GM18870 (cell line): ENCODE results near the gene IER3IP1.
"Not testable (repeated sequence)": the region's sequence is repeated elsewhere in the genome, so short reads cannot be mapped to it uniquely, and the experiment has no call there.

Experiments
- ATAC-seq: cut with Tn5 transposase; IDR thresholded peaks from one replicate; pipeline ENCODE4 v1.9.1; 2021; ENCODE audit warnings: moderate library complexity; ENCODE audit not compliant: unreplicated experiment

IER3IP1 gene

GRCh38 chr18:47160256-47160655 lies 15.9 kb downstream of the IER3IP1 start:
- ATAC-seq = no peak

GRCh38 chr18:47158404-47158803 lies 17.8 kb downstream of the IER3IP1 start:
- not testable (repeated sequence) for ATAC-seq

- ATAC-seq = no peak
These were observed 24.7 kb downstream of the IER3IP1 start for GRCh38 chr18:47151439-47151838.

GRCh38 chr18:47150824-47151366 lies 25.3 kb downstream of the IER3IP1 start:
- no peak for ATAC-seq

GRCh38 chr18:47150029-47150823 lies 25.9 kb downstream of the IER3IP1 start, which contains the start of gene HDHD2:
TSS of gene HDHD2 (minus strand) at chr18:47150500. CDS start at chr18:47136439, 14,061 bp downstream.
- ATAC-seq = peak; percentile 65

- no peak for ATAC-seq
These were observed 26.6 kb downstream of the IER3IP1 start for GRCh38 chr18:47149457-47150028.

GRCh38 chr18:47146206-47146605 lies 30.0 kb downstream of the IER3IP1 start:
- no peak for ATAC-seq

GRCh38 chr18:47143899-47144485 lies 32.2 kb downstream of the IER3IP1 start:
- ATAC-seq = no peak

GRCh38 chr18:47143153-47143552 lies 33.0 kb downstream of the IER3IP1 start:
- ATAC-seq = no peak

- no peak for ATAC-seq
These were observed 34.9 kb downstream of the IER3IP1 start for GRCh38 chr18:47141289-47141688.

- no peak for ATAC-seq
These were observed 55.0 kb downstream of the IER3IP1 start for GRCh38 chr18:47121146-47121545.

- peak; percentile 97 for ATAC-seq
These were observed 55.7 kb downstream of the IER3IP1 start for GRCh38 chr18:47120428-47120827.

- no peak for ATAC-seq
These were observed 57.2 kb downstream of the IER3IP1 start for GRCh38 chr18:47118981-47119380.

GRCh38 chr18:47115205-47115604 lies 61.0 kb downstream of the IER3IP1 start:
- no peak for ATAC-seq

GRCh38 chr18:47113796-47114540 lies 62.2 kb downstream of the IER3IP1 start:
- ATAC-seq = no peak

GRCh38 chr18:47110492-47111274 lies 65.5 kb downstream of the IER3IP1 start:
- ATAC-seq = no peak

- ATAC-seq = no peak
These were observed 66.4 kb downstream of the IER3IP1 start for GRCh38 chr18:47109720-47110119.

GRCh38 chr18:47108998-47109405 lies 67.2 kb downstream of the IER3IP1 start:
- no peak for ATAC-seq

GRCh38 chr18:47108373-47108772 lies 67.8 kb downstream of the IER3IP1 start:
- ATAC-seq = no peak
